ENCODE measurements around the gene GYPB.
"Not testable (repeated sequence)": the region's sequence is repeated elsewhere in the genome, so short reads cannot be mapped to it uniquely, and the experiment has no call there.

Gene GYPB

GRCh38 chr4:144014808-144015207 is 4.4 kb downstream of the GYPB start:
- DNase-seq (ENCODE audit: low read depth, low spot score) = no peak

GRCh38 chr4:144008602-144009001 is 10.6 kb downstream of the GYPB start:
- DNase-seq (ENCODE audit: low read depth, low spot score) = not testable (repeated sequence)

GRCh38 chr4:144007960-144008359 is 11.2 kb downstream of the GYPB start:
- DNase-seq (ENCODE audit: low read depth, low spot score) = not testable (repeated sequence)

GRCh38 chr4:144006200-144006803 is 12.9 kb downstream of the GYPB start:
- DNase-seq (ENCODE audit: low read depth, low spot score) = not testable (repeated sequence)

- not testable (repeated sequence) for DNase-seq (ENCODE audit: low read depth, low spot score)
Observed at GRCh38 chr4:144005558-144005953, 13.6 kb downstream of the GYPB start.

- not testable (repeated sequence) for DNase-seq (ENCODE audit: low read depth, low spot score)
Observed at GRCh38 chr4:144004868-144005557, 14.2 kb downstream of the GYPB start.

GRCh38 chr4:144003890-144004265 is 15.3 kb downstream of the GYPB start:
- DNase-seq (ENCODE audit: low read depth, low spot score) = not testable (repeated sequence)

- not testable (repeated sequence) for DNase-seq (ENCODE audit: low read depth, low spot score)
Observed at GRCh38 chr4:144003205-144003889, 15.8 kb downstream of the GYPB start.

GRCh38 chr4:144000331-144000995 is 18.7 kb downstream of the GYPB start:
- DNase-seq (ENCODE audit: low read depth, low spot score) = not testable (repeated sequence)

- not testable (repeated sequence) for DNase-seq (ENCODE audit: low read depth, low spot score)
Observed at GRCh38 chr4:143996193-143996592, 23.0 kb downstream of the GYPB start.

- DNase-seq (ENCODE audit: low read depth, low spot score) = not testable (repeated sequence)
Observed at GRCh38 chr4:143991761-143992160, 27.4 kb downstream of the GYPB start.

GRCh38 chr4:143990717-143991116 is 28.5 kb downstream of the GYPB start:
- DNase-seq (ENCODE audit: low read depth, low spot score) = not testable (repeated sequence)

- DNase-seq (ENCODE audit: low read depth, low spot score) = no peak
Observed at GRCh38 chr4:143986180-143986579, 33.0 kb downstream of the GYPB start.

- DNase-seq (ENCODE audit: low read depth, low spot score) = not testable (repeated sequence)
Observed at GRCh38 chr4:143980776-143981175, 38.4 kb downstream of the GYPB start.

GRCh38 chr4:143975527-143975926 is 43.7 kb downstream of the GYPB start:
- DNase-seq (ENCODE audit: low read depth, low spot score) = not testable (repeated sequence)

- not testable (repeated sequence) for DNase-seq (ENCODE audit: low read depth, low spot score)
Observed at GRCh38 chr4:143974021-143974420, 45.2 kb downstream of the GYPB start.

GRCh38 chr4:143961075-143961474 is 58.1 kb downstream of the GYPB start:
- DNase-seq (ENCODE audit: low read depth, low spot score) = no peak

GRCh38 chr4:143955306-143955705 is 63.9 kb downstream of the GYPB start:
- not testable (repeated sequence) for DNase-seq (ENCODE audit: low read depth, low spot score)

- not testable (repeated sequence) for DNase-seq (ENCODE audit: low read depth, low spot score)
Observed at GRCh38 chr4:143951458-143951972, 67.7 kb downstream of the GYPB start.

GRCh38 chr4:143950967-143951366 is 68.2 kb downstream of the GYPB start:
- DNase-seq (ENCODE audit: low read depth, low spot score) = not testable (repeated sequence)

- DNase-seq (ENCODE audit: low read depth, low spot score) = not testable (repeated sequence)
Observed at GRCh38 chr4:143950185-143950584, 69.0 kb downstream of the GYPB start.

- DNase-seq (ENCODE audit: low read depth, low spot score) = not testable (repeated sequence)
Observed at GRCh38 chr4:143947493-143947892, 71.7 kb downstream of the GYPB start.
